Muscle layer of duodenum (tissue), 2 donors: ENCODE measurements around the gene CPNE5.

Experiments used
- H3K27ac ChIP-seq: one replicate; pipeline ENCODE4 v1.7.0; 2013; ENCODE audit warnings: mild to moderate bottlenecking, low read length
- H3K27me3 ChIP-seq: one replicate; pipeline ENCODE4 v1.7.0; 2013; ENCODE audit warnings: low read depth, mild to moderate bottlenecking, control low read depth, low read length
- H3K36me3 ChIP-seq, 2 donors: one replicate each; pipeline ENCODE4 v1.7.0; 2013; ENCODE audit warnings: low read length in 2 of 2, control low read depth in 1 of 2, mild to moderate bottlenecking in 1 of 2; ENCODE audit not compliant: insufficient read depth in 2 of 2, control insufficient read depth in 1 of 2
- H3K4me1 ChIP-seq, 2 donors: one replicate each; pipeline ENCODE4 v1.7.0; 2013; ENCODE audit warnings: low read length in 2 of 2, mild to moderate bottlenecking in 2 of 2, control low read depth in 1 of 2, moderate library complexity in 1 of 2; ENCODE audit not compliant: insufficient read depth in 2 of 2, control insufficient read depth in 1 of 2
- H3K4me3 ChIP-seq, 2 donors: one replicate each; pipeline ENCODE4 v1.7.0; 2013; ENCODE audit warnings: low read length in 2 of 2, low read depth in 1 of 2, mild to moderate bottlenecking in 1 of 2
- H3K9me3 ChIP-seq, 2 donors: one replicate each; pipeline ENCODE4 v1.7.0; 2013; ENCODE audit warnings: low read length in 2 of 2, control low read depth in 1 of 2, mild to moderate bottlenecking in 1 of 2; ENCODE audit not compliant: control insufficient read depth in 1 of 2
- donor health status: healthy.

The CPNE5 gene

GRCh38 chr6:36855750-36856149 lies 16.5 kb upstream of the CPNE5 start:
- no peaks in the 10 kb centered on the region for H3K9me3 ChIP-seq
- H3K36me3 ChIP-seq = peaks cover 0 to 10% of the 10 kb centered on the region in 2 donors
- H3K27ac ChIP-seq = no peak overlapping the region
- peaks cover 0 to 7% of the 10 kb centered on the region in 2 donors for H3K4me1 ChIP-seq
- no peaks in the 10 kb centered on the region for H3K27me3 ChIP-seq
- H3K4me3 ChIP-seq = no peak overlapping the region

- H3K4me1 ChIP-seq = peaks cover 0 to 13% of the 10 kb centered on the region in 2 donors
- peak overlapping the region; percentile 37 for H3K27ac ChIP-seq
- peaks cover 0 to 10% of the 10 kb centered on the region in 2 donors for H3K36me3 ChIP-seq
- no peaks in the 10 kb centered on the region for H3K9me3 ChIP-seq
- H3K4me3 ChIP-seq = no peak overlapping the region
- no peaks in the 10 kb centered on the region for H3K27me3 ChIP-seq
Observed at GRCh38 chr6:36853325-36853724, 14.1 kb upstream of the CPNE5 start.

DNA sequence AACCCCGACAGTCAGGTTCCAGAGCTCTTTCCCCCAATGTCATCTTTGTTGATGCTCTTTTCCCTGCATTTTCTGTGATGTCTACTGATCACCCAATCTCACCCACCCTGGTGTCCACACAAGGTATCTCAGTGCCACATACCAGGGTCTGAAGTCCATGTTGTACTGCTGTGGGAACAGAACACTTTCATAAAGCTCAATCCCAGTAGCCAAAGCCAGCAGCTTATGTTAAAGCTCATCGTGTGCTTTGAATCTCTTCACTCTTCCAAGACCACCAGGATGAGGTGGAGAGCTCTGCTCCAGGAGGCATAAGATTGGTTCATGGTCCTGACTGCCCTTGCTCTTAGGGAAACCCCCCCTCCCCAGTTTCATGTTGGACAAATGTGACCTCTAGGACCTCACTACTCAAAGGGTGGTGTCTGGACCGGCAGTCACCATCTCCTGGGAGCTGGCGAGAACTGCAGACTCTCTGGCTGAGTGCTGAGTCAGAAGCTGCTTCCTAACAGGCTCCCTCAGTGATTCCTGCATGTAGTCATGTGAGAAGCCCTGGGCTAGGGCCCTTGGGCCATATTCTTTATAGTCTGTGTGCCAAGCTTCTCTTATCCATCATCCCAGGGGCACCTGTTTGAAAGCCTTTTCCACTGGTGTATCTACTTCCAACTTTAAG lies 13.4 kb upstream of the CPNE5 start:
- Histone ChIP-seq H3K27me3 (no peaks in the 10 kb centered on the region), H3K36me3 (peaks cover 0 to 10% of the 10 kb centered on the region in 2 donors), H3K4me1 (peaks cover 0 to 13% of the 10 kb centered on the region in 2 donors), H3K9me3 (no peaks in the 10 kb centered on the region), H3K27ac (peak overlapping the region; percentile 37), H3K4me3 (no peak overlapping the region)

GRCh38 chr6:36851626-36852025 lies 12.4 kb upstream of the CPNE5 start:
- H3K4me1 ChIP-seq = peaks cover 0 to 13% of the 10 kb centered on the region in 2 donors
- H3K4me3 ChIP-seq = no peak overlapping the region
- H3K9me3 ChIP-seq = no peaks in the 10 kb centered on the region
- H3K27me3 ChIP-seq = no peaks in the 10 kb centered on the region
- H3K27ac ChIP-seq = no peak overlapping the region
- peaks cover 0 to 10% of the 10 kb centered on the region in 2 donors for H3K36me3 ChIP-seq

DNA sequence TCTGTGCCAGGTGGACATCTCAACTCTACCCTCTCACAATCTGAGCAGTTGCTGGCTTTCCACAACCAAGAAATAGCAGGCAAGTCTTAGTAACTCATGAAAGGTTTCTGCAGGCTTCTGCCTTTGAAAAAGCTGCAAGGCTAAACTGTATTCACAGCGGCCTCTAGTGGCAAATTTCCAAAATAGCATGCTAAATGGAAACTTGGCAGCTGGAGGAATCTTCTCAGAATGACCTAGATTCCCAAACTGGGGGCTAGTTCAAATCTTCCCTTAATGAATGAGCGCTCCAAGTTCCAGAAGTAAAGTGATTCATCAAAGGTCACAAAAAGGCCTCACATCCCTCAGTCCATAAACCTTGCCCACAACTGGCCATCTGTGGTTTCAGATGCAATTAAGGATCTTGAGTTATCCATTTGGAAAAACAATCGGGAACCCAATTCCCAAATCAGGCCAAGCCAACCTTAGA lies 11.9 kb upstream of the CPNE5 start:
- no peaks in the 10 kb centered on the region for H3K9me3 ChIP-seq
- H3K4me1 ChIP-seq = peaks cover 0 to 13% of the 10 kb centered on the region in 2 donors
- H3K27ac ChIP-seq = no peak overlapping the region
- no peak overlapping the region for H3K4me3 ChIP-seq
- no peaks in the 10 kb centered on the region for H3K27me3 ChIP-seq
- peaks cover 0 to 10% of the 10 kb centered on the region in 2 donors for H3K36me3 ChIP-seq

DNA sequence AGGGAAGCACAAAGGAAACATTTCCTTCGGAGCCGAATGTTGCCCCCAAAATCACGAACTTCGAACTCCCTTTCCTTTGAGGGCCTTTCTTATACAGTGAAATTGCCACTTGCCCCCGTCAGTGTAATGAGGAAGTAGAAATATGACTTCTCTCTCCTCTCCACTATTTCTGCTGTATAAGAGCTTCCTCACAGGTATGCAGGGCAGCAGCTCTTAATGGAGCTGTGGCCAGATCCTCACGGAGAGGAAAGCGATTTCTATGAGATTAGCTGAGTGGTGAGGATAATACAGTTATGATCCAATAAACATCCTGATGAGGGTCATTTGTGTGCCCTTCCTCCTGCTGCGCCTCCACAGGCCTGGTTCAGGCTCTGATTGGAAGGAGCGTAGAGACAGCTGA lies 10.8 kb upstream of the CPNE5 start:
- Histone ChIP-seq H3K9me3 (no peaks in the 10 kb centered on the region), H3K4me3 (no peak overlapping the region), H3K36me3 (peaks cover 0 to 2% of the 10 kb centered on the region in 2 donors), H3K4me1 (peaks cover 0 to 13% of the 10 kb centered on the region in 2 donors), H3K27me3 (no peaks in the 10 kb centered on the region), H3K27ac (no peak overlapping the region)

DNA sequence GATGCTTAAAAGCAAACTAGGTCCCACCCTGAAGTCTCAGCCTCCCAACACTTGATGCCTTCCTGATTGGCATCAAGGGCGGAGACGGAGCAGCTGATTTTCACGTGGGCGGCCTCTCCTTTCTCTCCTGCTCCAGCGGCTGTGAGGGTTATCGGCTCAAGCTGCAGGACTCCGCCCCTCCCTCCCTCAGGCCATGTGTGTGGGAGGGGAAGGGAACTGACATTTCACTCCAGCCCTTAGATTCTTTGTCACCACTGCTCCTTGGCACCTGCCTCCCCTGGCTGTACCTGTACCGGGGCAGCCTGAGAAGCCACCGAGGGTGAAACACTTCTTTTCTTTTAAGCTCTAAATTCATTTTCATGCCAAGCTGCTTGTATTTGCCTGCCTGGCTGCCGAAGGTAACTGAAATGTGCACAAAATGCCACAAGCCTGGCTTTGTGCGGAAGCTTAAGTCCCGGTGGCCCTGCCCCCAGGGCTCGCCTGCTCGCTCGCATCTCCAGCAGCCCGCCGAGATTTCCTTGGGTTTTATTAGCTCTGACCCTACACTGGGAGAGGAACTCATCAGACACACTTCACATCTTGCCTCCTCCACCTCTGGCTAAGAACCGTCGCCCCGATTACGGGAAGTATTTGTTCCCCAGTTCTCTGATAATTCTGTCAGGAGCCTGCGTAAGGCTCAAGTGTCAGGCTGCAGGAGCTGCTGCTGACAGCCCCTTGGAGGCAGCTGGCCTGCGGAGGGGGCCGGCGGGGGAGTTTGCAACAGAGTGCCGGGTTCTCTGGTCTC lies 9.6 kb upstream of the CPNE5 start:
- Histone ChIP-seq H3K9me3 (no peaks in the 10 kb centered on the region), H3K27me3 (no peaks in the 10 kb centered on the region), H3K4me1 (peaks cover 0 to 13% of the 10 kb centered on the region in 2 donors), H3K27ac (no peak overlapping the region), H3K36me3 (no peaks in the 10 kb centered on the region), H3K4me3 (no peak overlapping the region)

DNA sequence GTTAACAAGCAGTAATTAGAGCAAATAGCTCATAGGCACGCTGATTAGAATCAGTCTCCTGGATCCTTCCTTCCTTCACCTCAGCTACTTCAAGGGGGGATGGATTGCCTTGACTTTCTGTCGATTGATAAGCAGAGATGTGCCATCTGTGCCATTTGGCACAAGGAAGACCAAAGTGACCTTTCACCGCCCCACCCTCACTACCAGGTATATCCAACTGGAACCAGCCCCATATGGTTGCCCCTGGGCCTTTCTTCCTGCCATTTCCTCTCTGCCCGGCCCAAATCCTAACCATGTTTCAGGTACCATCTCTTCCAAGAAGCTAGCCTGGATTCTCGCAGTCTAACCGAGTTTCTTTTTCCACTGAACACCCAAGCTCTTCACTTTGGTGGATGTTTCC lies 8.7 kb upstream of the CPNE5 start:
- no peaks in the 10 kb centered on the region for H3K36me3 ChIP-seq
- no peak overlapping the region for H3K4me3 ChIP-seq
- H3K27me3 ChIP-seq = no peaks in the 10 kb centered on the region
- H3K27ac ChIP-seq = no peak overlapping the region
- no peaks in the 10 kb centered on the region for H3K9me3 ChIP-seq
- peaks cover 0 to 13% of the 10 kb centered on the region in 2 donors for H3K4me1 ChIP-seq

DNA sequence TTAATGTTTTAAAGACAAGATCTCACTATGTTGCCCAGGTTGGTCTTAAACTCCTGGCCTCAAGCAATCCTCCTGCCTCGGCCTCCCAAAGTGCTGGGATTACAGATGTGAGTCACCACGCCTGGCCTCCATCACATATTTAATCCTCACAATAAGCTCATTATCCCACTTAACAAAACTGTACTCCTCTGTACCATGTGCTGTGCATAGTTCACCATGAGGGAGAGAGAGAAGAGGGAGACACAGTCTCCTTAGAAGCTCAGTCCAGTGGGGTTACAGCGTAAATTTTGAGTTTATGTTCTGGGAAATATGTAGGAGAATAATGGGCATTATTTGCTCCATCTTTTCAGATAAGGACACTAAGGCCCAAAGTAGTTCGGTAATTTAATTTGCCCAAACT lies 7.9 kb upstream of the CPNE5 start:
- no peaks in the 10 kb centered on the region for H3K9me3 ChIP-seq

GRCh38 chr6:36845233-36845632 lies 6.0 kb upstream of the CPNE5 start:
- H3K36me3 ChIP-seq = no peaks in the 10 kb centered on the region
- H3K4me3 ChIP-seq = no peak overlapping the region
- H3K27me3 ChIP-seq = peaks cover 6% of the 10 kb centered on the region
- H3K9me3 ChIP-seq = no peaks in the 10 kb centered on the region
- peaks cover 0 to 11% of the 10 kb centered on the region in 2 donors for H3K4me1 ChIP-seq
- H3K27ac ChIP-seq = no peak overlapping the region

More for the DNA sequence above, 7.9 kb upstream of the CPNE5 start:
- Histone ChIP-seq H3K27ac (no peak overlapping the region), H3K27me3 (no peaks in the 10 kb centered on the region), H3K4me3 (no peak overlapping the region), H3K4me1 (peaks cover 0 to 13% of the 10 kb centered on the region in 2 donors), H3K36me3 (no peaks in the 10 kb centered on the region)

DNA sequence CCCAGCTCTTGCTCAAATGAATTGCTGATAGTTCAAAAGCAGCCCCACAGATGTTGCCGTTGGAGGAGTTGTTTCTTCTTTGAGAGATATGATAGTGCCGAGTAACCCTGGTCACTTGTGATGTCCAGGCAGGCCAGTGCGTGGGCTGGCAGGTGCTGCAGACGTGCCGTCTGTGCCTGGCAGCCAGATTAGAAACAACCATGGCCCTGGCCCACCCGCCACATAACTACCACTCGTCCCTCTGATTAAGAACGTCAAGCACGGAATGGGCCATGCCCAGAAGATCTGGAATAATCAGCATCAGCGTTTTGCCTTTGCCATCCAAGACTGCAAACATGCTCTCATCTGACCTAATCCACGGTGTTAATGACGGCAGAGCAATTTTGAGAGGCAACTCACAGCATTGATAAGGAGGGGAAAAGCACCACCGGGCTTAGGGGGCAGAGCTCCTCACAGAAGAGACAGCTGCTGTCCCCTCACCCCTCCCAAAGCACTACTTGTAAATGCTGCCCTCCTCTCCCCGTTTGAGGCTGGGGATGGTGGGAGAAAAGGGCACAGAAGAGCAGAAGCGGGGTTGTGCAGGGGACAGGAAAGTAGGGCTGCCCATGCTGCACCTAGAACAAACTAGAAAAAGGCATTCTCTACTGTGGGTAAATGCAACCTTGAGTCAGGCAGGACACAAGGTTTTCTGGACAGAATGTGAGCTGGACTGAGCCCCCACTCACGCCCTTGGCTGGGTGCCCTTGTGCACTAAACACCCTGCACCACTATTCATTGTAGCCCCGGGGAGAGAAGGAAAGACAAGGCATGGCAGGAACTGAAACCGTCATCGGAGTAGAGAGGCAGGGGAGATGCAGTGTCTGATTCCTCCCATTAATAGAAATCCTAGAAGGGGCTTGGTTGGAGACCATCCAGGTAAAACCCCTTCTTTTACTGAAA lies 5.3 kb upstream of the CPNE5 start:
- Histone ChIP-seq H3K27ac (no peak overlapping the region), H3K4me3 (no peak overlapping the region), H3K27me3 (peaks cover 8% of the 10 kb centered on the region), H3K9me3 (no peaks in the 10 kb centered on the region), H3K36me3 (no peaks in the 10 kb centered on the region), H3K4me1 (peaks cover 0 to 15% of the 10 kb centered on the region in 2 donors)
